Metanephros (tissue), 2 donors: ENCODE measurements around the gene PMF1. TPM values are rescaled to one million over a fixed set of nuclear protein-coding genes. Genes with fewer than 3 reads are reported as not detected.

Experiments
- small RNA-seq: library from RNA; depleted of rRNA; stranded (forward); fragments of <200 nt; gene quantifications from one replicate; pipeline ENCODE3, GENCODE V24; 2014; ENCODE audit warnings: low replicate concordance
- total RNA-seq: library from RNA; depleted of rRNA; stranded (reverse); fragments of >200 nt; gene quantifications from one replicate; pipeline ENCODE4 v1.2.3, GENCODE V29; 2014

The PMF1 gene, protein sequence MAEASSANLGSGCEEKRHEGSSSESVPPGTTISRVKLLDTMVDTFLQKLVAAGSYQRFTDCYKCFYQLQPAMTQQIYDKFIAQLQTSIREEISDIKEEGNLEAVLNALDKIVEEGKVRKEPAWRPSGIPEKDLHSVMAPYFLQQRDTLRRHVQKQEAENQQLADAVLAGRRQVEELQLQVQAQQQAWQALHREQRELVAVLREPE
- 69.0 TPM for total RNA-seq

DNA sequence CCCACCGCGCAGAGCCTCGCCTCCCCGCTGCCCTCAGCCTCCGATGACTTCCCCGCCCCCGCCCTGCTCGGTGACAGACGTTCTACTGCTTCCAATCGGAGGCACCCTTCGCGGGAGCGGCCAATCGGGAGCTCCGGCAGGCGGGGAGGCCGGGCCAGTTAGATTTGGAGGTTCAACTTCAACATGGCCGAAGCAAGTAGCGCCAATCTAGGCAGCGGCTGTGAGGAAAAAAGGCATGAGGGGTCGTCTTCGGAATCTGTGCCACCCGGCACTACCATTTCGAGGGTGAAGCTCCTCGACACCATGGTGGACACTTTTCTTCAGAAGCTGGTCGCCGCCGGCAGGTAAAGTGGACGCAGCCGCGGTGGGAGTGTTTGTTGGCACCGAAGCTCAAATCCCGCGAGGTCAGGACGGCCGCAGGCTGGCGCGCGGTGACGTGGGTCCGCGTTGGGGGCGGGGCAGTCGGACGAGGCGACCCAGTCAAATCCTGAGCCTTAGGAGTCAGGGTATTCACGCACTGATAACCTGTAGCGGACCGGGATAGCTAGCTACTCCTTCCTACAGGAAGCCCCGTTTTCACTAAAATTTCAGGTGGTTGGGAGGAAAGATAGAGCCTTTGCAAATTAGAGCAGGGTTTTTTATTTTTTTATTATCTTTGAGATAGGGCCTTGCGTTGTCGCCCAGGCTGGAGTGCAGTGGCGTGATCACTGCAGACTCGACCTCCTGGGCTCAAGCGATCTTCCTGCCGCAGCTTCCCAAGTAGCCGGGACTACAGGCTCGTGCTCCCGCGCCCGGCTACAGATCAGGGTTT is at the start of gene PMF1:
TSS of gene PMF1 (plus strand) at position 175 of the 811 bp plus-strand sequence. CDS start at position 184, 9 bp downstream.

GRCh38 chr1:156193488-156194299 is 19.1 kb upstream of the PMF1 start, which contains the start of gene SLC25A44:
TSS of gene SLC25A44 (plus strand) at chr1:156194104. CDS start at chr1:156199848, 5,744 bp downstream.

DNA sequence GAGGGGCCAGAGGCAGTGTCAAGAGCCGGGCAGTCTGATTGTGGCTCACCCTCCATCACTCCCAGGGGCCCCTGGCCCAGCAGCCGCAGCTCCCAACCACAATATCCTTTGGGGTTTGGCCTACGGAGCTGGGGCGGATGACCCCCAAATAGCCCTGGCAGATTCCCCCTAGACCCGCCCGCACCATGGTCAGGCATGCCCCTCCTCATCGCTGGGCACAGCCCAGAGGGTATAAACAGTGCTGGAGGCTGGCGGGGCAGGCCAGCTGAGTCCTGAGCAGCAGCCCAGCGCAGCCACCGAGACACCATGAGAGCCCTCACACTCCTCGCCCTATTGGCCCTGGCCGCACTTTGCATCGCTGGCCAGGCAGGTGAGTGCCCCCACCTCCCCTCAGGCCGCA is 29.1 kb downstream of the PMF1 start, which contains the start of gene BGLAP:
TSS of gene BGLAP (plus strand) at position 259 of the 400 bp plus-strand sequence. CDS start at position 307, 48 bp downstream.

DNA sequence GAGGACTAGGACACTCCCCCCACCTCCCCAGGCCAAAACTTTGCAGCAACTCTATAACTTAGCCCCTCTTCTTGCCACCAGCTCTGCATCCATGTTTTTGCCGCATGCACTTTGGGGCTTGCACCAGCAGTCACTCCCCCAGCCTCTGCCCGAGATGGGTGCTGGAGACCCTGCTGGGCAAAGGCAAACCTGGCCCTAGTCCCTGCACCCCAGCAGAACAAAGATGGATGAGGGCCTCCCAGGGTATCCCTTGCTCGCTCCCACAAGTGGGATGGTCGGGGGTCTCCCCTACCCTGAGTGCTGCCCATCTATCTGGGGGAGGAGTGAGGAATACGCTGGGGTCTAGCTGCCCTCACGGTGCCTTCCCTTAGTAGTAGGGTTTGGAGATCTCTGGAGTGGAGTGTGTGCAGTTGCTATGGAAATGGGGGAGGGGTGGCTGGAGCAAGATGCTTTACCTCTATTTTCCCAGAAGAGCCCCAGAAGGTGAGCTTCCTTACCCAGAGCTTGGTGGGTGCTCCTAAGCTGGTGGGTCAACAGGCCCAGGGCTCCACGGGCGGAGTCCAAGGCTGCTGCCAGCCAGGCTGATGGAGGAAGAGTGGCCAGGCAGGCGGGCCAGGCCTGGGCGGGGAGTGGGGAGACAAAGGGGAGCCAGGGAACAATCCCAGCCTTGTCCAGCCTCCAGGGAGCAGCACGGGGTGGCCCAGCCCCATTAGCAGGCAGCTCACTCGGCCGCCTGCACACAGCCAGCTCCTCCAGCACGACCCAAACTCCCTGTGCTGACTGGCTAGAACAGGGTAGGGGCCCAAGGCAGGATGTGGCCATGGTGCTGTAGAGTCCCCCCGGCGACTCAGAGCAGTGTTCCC is 34.9 kb downstream of the PMF1 start, which contains the start of gene PAQR6:
TSS of gene PAQR6 (minus strand) at position 597 of the 863 bp plus-strand sequence. CDS start 1,325 bp downstream, outside the sequence.

DNA sequence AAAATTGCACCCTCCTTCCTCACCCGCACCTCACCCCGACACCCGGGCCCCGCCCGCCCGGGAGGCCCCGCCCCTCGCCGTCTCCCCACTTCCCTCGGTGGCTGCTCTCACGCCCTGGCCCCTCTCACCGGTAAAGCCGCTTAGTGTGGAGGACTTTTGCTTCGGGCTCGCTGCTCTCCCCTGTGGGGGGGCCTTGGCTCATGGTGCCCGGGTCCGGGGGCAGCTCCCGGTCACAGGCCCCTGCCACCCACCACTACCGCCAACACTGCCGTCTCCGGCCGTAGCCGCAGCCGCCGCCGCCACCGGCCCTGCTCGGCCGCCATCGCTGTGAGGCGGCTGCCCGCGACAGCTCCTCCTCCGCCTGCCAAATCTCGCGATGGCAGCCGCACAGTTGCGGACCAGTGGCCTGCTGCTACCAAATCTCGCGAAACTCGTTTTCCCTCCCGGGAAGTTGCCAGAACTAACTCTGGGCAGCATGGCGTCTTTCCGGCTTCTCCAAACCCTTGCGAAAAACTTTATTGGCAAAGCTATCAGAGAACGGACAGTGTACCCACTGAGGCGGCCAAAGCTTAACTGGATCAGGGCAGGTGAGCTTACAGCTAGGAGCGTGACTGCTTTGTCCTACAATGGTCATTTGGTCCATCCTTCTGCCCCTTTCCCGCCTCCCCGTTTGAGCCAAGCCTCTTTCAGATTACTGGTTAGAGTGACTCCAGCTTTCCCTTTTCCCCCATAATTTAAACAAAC is 69.8 kb downstream of the PMF1 start, which contains the start of gene SMG5:
TSS of gene SMG5 (minus strand) at position 347 of the 744 bp plus-strand sequence. CDS start at position 202, 145 bp downstream.

DNA sequence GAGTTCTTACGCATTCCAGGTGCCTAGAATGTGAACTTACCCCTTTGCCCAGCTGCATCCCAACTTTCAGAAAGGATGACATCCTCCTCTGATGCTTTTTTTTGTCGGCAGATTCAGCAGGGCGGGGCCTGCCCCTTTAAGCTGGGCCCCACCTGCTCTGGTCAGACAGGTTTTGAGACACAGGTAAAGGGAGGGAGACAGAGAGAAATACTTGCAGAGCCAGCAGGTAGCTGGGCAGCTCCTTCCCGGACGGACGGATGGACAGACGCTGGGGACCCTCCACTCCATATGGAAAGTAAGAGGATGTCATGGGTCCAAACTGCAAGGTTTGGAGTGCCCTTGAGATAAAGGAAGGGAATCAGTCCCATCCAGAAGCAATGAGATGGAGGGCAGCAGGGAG is 71.3 kb downstream of the PMF1 start, which contains the start of gene TMEM79:
TSS of gene TMEM79 (plus strand) at position 214 of the 400 bp plus-strand sequence. CDS start 902 bp downstream, outside the sequence.

Small RNA genes within 50 kb of the gene (small RNA-seq; reads per million reads assigned to genes)
- not detected for gene RF00568

Other genes with a start within 250 kb of the PMF1 start
- gene ARHGEF2, start 234.5 kb upstream of the PMF1 start, total RNA-seq: 93.6 TPM
- 214 TPM for gene SSR2, start 192.1 kb upstream of the PMF1 start, total RNA-seq
- 19.7 TPM for gene UBQLN4, start 159.2 kb upstream of the PMF1 start, total RNA-seq
- 68.4 TPM for gene LAMTOR2, start 158.2 kb upstream of the PMF1 start, total RNA-seq
- 34.3 TPM for gene RAB25, start 151.8 kb upstream of the PMF1 start, total RNA-seq
- 29.6 TPM for gene MEX3A, start 130.5 kb upstream of the PMF1 start, total RNA-seq
- 182 TPM for gene LMNA, start 98.3 kb upstream of the PMF1 start, total RNA-seq
- gene SEMA4A, start 59.4 kb upstream of the PMF1 start, total RNA-seq: 20.3 TPM
- gene SLC25A44, start 18.9 kb upstream of the PMF1 start, total RNA-seq: 20.6 TPM
- 2.1 TPM for gene BGLAP, start 29.2 kb downstream of the PMF1 start, total RNA-seq
- gene PAQR6, start 35.0 kb downstream of the PMF1 start, total RNA-seq: 1.9 TPM
- 56.5 TPM for gene SMG5, start 69.8 kb downstream of the PMF1 start, total RNA-seq
- gene TMEM79, start 71.3 kb downstream of the PMF1 start, total RNA-seq: 4.0 TPM
- 45.4 TPM for gene GLMP, start 82.7 kb downstream of the PMF1 start, total RNA-seq
- gene VHLL, start 86.3 kb downstream of the PMF1 start, total RNA-seq: not detected
- 204 TPM for gene CCT3, start 125.3 kb downstream of the PMF1 start, total RNA-seq
- gene TSACC, start 125.5 kb downstream of the PMF1 start, total RNA-seq: not detected
- 7.6 TPM for gene RHBG, start 156.2 kb downstream of the PMF1 start, total RNA-seq